A673 (cell line): ENCODE results near the gene UNC5A. TPM values are rescaled to one million over a fixed set of nuclear protein-coding genes. Genes with fewer than 3 reads are reported as not detected.

Experiments
- BruUV-seq: library from RNA; stranded (reverse); fragments of 400-500 nt; replicated peaks from 2 replicates; lab custom pipeline; 2021; lab: Mats Ljungman, UMichigan
- CTCF ChIA-PET: fragments of 300-600 bp; sonication (Branson Sonifier 250); formaldehyde crosslinking; loops from one replicate; lab custom pipeline; 2022; ENCODE audit warnings: antibody characterized with exemption; lab: Charles Lee
- POLR2A ChIA-PET: fragments of 300-600 bp; sonication (Branson Sonifier 250); formaldehyde crosslinking; loops from one replicate; lab custom pipeline; 2022; ENCODE audit warnings: antibody characterized with exemption; ENCODE audit not compliant: low non-redundant PET; lab: Charles Lee
- DNase-seq: peaks from one replicate; pipeline ENCODE4 v3.0.0-alpha.2; 2015; ENCODE audit warnings: low spot score
- H3K27ac ChIP-seq: fragments of 200-600 bp; sonication (generic); 2 replicates; pipeline ENCODE4 v1.5.1; 2016; ENCODE audit warnings: mixed run types, low read depth, mild to moderate bottlenecking, mixed read lengths, antibody characterized with exemption, low read length; ENCODE audit not compliant: poor library complexity, severe bottlenecking
- H3K27me3 ChIP-seq: fragments of 200-600 bp; sonication (generic); replicated peaks from 2 replicates; pipeline ENCODE4 v1.6.1; 2017; ENCODE audit warnings: mixed run types, low read depth, mild to moderate bottlenecking, mixed read lengths, antibody characterized with exemption, low read length; ENCODE audit not compliant: insufficient read depth, poor library complexity
- H3K36me3 ChIP-seq: fragments of 200-600 bp; sonication (generic); 2 replicates; pipeline ENCODE4 v1.6.1; 2016; ENCODE audit warnings: mixed run types, mild to moderate bottlenecking, mixed read lengths, antibody characterized with exemption, low read length; ENCODE audit not compliant: insufficient read depth, poor library complexity, severe bottlenecking
- H3K4me1 ChIP-seq: fragments of 200-600 bp; sonication (generic); 2 replicates; pipeline ENCODE4 v1.6.1; 2017; ENCODE audit warnings: mixed run types, mild to moderate bottlenecking, mixed read lengths, antibody characterized with exemption, low read length; ENCODE audit not compliant: insufficient read depth, poor library complexity, severe bottlenecking
- H3K4me3 ChIP-seq: fragments of 200-600 bp; sonication (generic); 2 replicates; pipeline ENCODE4 v1.5.1; 2016; ENCODE audit warnings: low read depth, mixed run types, mild to moderate bottlenecking, mixed read lengths, low read length; ENCODE audit not compliant: poor library complexity, severe bottlenecking
- H3K9me3 ChIP-seq: fragments of 200-600 bp; sonication (generic); 2 replicates; pipeline ENCODE4 v1.6.1; 2016; ENCODE audit warnings: mixed run types, low read depth, mild to moderate bottlenecking, mixed read lengths, antibody characterized with exemption, low read length; ENCODE audit not compliant: poor library complexity, severe bottlenecking
- EZH2 ChIP-seq: fragments of 200-600 bp; sonication (generic); IDR thresholded peaks from 2 replicates; pipeline ENCODE4 v1.6.1; 2017; ENCODE audit warnings: borderline replicate concordance, low read depth, mild to moderate bottlenecking, mixed read lengths, antibody characterized with exemption, low read length; ENCODE audit not compliant: poor library complexity, severe bottlenecking
- intact Hi-C: fragments of 100-400 bp; cut with micrococcal nuclease; formaldehyde crosslinking; loops from one replicate; pipeline ENCODE4 v1.10.0; 2022; ENCODE audit not compliant: unreplicated experiment
- total RNA-seq: library from RNA; stranded (reverse); gene quantifications from 2 replicates; pipeline ENCODE4 v1.2.3, GENCODE V29; 2021
- TF ChIP-seq, protein P1 (sequence below): fragments of 300-800, 200-600 bp; sonication (generic); conservative IDR thresholded peaks from 2 replicates; pipeline ENCODE4 v1.5.1; 2017; ENCODE audit warnings: low read depth, mild to moderate bottlenecking, antibody characterized with exemption, low read length, moderate library complexity, mixed read lengths

Gene UNC5A
- total RNA-seq, 1 experiment from 2014 or later, result 7.5 TPM

DNA sequence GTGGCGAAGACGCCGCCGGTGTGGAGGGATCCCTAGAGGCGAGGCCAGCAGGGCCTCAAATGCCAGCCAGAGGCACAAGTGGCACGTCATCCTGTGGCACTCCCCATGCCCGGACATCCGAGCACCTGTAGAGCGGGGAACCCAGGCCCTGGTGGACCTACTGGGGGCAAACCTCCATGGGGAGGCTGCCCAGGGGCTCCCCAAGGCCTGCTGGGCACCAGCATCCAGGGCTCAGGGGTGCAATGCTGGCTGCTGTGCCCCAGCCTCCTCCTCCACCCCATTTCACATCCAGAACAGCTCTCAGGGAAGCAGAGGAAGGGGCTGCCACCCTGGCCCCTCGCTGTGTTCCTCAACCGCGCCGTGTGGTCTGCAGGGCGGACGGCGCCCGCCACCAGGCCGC is 45.2 kb downstream of the UNC5A start:
- TF ChIP-seq EZH2, result no peak
- TF ChIP-seq, protein P1, sequence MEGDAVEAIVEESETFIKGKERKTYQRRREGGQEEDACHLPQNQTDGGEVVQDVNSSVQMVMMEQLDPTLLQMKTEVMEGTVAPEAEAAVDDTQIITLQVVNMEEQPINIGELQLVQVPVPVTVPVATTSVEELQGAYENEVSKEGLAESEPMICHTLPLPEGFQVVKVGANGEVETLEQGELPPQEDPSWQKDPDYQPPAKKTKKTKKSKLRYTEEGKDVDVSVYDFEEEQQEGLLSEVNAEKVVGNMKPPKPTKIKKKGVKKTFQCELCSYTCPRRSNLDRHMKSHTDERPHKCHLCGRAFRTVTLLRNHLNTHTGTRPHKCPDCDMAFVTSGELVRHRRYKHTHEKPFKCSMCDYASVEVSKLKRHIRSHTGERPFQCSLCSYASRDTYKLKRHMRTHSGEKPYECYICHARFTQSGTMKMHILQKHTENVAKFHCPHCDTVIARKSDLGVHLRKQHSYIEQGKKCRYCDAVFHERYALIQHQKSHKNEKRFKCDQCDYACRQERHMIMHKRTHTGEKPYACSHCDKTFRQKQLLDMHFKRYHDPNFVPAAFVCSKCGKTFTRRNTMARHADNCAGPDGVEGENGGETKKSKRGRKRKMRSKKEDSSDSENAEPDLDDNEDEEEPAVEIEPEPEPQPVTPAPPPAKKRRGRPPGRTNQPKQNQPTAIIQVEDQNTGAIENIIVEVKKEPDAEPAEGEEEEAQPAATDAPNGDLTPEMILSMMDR, result no peak
- intact Hi-C loops, result no loop called here
- no peak for DNase-seq
- no TSS peak for BruUV-seq
- POLR2A ChIA-PET, result no interaction called here
- Histone ChIP-seq H3K36me3 (no peaks in the 10 kb centered on the region), H3K27ac (no peak overlapping the region), H3K9me3 (no peaks in the 10 kb centered on the region), H3K4me1 (no peaks in the 10 kb centered on the region), H3K27me3 (no peaks in the 10 kb centered on the region), H3K4me3 (no peak overlapping the region)
- CTCF ChIA-PET, result no interaction called here

DNA sequence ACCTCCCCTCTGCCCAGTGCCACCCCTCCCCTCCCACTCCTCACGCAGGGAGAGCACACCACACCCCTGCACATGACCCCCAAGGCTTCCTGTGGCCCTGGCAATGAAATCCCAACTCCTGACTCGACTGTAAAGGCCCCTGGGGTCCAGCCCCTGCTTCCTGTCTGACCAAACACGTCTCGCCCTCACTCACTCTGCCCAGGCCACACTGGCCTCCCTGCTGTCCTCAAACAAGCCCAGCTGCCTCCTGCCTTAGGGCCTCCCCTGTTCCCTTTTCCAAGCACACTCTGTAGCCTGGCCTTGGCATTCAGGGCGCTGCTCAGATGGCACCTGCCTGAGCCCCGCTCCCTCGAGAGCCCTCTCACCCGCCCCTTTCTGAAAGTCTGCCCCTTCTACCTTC is 46.4 kb downstream of the UNC5A start:
- H3K4me1 ChIP-seq, result no peaks in the 10 kb centered on the region
- ChIA-PET POLR2A (no interaction called here), CTCF (no interaction called here)
- no peak overlapping the region for H3K27ac ChIP-seq
- H3K27me3 ChIP-seq, result no peaks in the 10 kb centered on the region
- H3K4me3 ChIP-seq, result no peak overlapping the region
- H3K36me3 ChIP-seq, result no peaks in the 10 kb centered on the region
- no TSS peak for BruUV-seq
- no peak for DNase-seq
- TF ChIP-seq EZH2, result no peak
- TF ChIP-seq, protein P1, result no peak
- H3K9me3 ChIP-seq, result no peaks in the 10 kb centered on the region
- intact Hi-C loops, result no loop called here

DNA sequence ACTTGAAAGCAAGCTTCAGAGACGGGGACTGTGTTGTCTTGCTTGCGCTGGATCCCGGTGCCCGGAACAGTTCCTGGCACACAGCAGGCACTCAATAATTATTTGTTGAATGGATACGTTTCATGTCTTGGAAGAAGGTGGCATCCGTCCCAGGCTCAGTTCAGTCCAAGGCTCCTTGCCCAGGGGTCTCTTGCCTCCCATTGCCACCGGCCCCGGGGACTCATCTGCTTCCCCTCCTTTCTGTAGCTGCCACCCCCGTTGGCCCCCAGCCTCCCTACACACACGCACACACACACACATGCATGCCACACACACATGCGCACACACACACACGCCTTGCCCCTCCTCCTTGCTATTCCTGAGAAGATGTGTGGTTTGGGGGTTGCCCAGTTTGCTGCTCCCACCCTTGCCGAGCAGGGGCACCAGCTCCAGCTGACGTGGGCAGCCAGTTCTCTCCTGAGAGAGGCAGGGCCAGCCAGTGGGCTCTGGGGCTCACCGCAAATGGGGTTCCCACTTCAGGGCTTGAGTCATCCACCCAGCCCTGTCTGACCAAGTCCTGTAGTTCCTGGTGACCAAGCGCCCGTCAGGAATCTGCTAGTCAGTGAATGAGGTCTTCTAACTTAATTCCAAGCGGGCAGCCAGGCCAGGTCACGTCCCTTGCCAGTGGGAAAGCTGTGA is 47.0 kb downstream of the UNC5A start:
- Histone ChIP-seq H3K4me1 (no peaks in the 10 kb centered on the region), H3K27ac (no peak overlapping the region), H3K4me3 (no peak overlapping the region), H3K36me3 (no peaks in the 10 kb centered on the region), H3K27me3 (no peaks in the 10 kb centered on the region), H3K9me3 (no peaks in the 10 kb centered on the region)
- no peak for DNase-seq
- BruUV-seq, result no TSS peak
- POLR2A ChIA-PET, result no interaction called here
- no peak for TF ChIP-seq EZH2
- TF ChIP-seq, protein P1, result no peak
- CTCF ChIA-PET, result no interaction called here
- intact Hi-C loops, result no loop called here
